Chondrocyte (in vitro differentiated cells): ENCODE results near the gene GAST. TPM values are rescaled to one million over a fixed set of nuclear protein-coding genes. Genes with fewer than 3 reads are reported as not detected.
"Not testable (repeated sequence)": the region's sequence is repeated elsewhere in the genome, so short reads cannot be mapped to it uniquely, and the experiment has no call there.

Source experiments
- DNase-seq: peaks from one replicate; pipeline ENCODE4 v3.0.0; 2021; ENCODE audit warnings: mixed read lengths, low spot score
- H3K27ac Mint-ChIP-seq: one replicate; pipeline ENCODE4 v1.8.0; 2021; ENCODE audit warnings: mild to moderate bottlenecking, moderate library complexity, mixed read lengths; ENCODE audit not compliant: unreplicated experiment
- H3K27me3 Mint-ChIP-seq: 2 replicates; pipeline ENCODE4 v1.8.0; 2021; ENCODE audit warnings: low read depth, mixed read lengths
- H3K36me3 Mint-ChIP-seq: 2 replicates; pipeline ENCODE4 v1.8.0; 2021; ENCODE audit warnings: low read depth, mixed read lengths
- H3K4me1 Mint-ChIP-seq: 2 replicates; pipeline ENCODE4 v1.8.0; 2021; ENCODE audit warnings: low read depth, mild to moderate bottlenecking, mixed read lengths
- H3K4me3 Mint-ChIP-seq: one replicate; pipeline ENCODE4 v1.8.0; 2021; ENCODE audit warnings: mild to moderate bottlenecking, moderate library complexity, mixed read lengths; ENCODE audit not compliant: unreplicated experiment
- H3K9me3 Mint-ChIP-seq: 2 replicates; pipeline ENCODE4 v1.8.0; 2021; ENCODE audit warnings: low read depth, mixed read lengths
- total RNA-seq: library from RNA; stranded (reverse); gene quantifications from 3 replicates; pipeline ENCODE4 v1.2.1, GENCODE V29; 2021
- TF ChIP-seq, protein P1 (sequence below): fragments of 200-600 bp; sonication (generic); IDR thresholded peaks from 2 replicates; pipeline ENCODE4 v1.5.0; 2021; ENCODE audit warnings: antibody characterized with exemption, mild to moderate bottlenecking, moderate library complexity

GAST gene
- total RNA-seq, 1 donor from 2014 or later: not detected

- H3K4me1 Mint-ChIP-seq: peaks cover 15% of the 10 kb centered on the region
- H3K27me3 Mint-ChIP-seq: peaks cover 2% of the 10 kb centered on the region
- H3K4me3 Mint-ChIP-seq: no peak overlapping the region
- no peaks in the 10 kb centered on the region for H3K9me3 Mint-ChIP-seq
- TF ChIP-seq, protein P1, sequence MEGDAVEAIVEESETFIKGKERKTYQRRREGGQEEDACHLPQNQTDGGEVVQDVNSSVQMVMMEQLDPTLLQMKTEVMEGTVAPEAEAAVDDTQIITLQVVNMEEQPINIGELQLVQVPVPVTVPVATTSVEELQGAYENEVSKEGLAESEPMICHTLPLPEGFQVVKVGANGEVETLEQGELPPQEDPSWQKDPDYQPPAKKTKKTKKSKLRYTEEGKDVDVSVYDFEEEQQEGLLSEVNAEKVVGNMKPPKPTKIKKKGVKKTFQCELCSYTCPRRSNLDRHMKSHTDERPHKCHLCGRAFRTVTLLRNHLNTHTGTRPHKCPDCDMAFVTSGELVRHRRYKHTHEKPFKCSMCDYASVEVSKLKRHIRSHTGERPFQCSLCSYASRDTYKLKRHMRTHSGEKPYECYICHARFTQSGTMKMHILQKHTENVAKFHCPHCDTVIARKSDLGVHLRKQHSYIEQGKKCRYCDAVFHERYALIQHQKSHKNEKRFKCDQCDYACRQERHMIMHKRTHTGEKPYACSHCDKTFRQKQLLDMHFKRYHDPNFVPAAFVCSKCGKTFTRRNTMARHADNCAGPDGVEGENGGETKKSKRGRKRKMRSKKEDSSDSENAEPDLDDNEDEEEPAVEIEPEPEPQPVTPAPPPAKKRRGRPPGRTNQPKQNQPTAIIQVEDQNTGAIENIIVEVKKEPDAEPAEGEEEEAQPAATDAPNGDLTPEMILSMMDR: peak; percentile 89
- DNase-seq: no peak
- H3K27ac Mint-ChIP-seq: peak overlapping the region; percentile 39
- peaks cover 16% of the 10 kb centered on the region for H3K36me3 Mint-ChIP-seq
These were observed 16.0 kb upstream of the GAST start for GRCh38 chr17:41695954-41696757.

- H3K36me3 Mint-ChIP-seq: peaks cover 6% of the 10 kb centered on the region
- TF ChIP-seq, protein P1: no peak
- H3K27me3 Mint-ChIP-seq: peaks cover 3% of the 10 kb centered on the region
- peaks cover 11% of the 10 kb centered on the region for H3K4me1 Mint-ChIP-seq
- H3K9me3 Mint-ChIP-seq: no peaks in the 10 kb centered on the region
- DNase-seq: no peak
- peak overlapping the region; percentile 12 for H3K27ac Mint-ChIP-seq
- no peak overlapping the region for H3K4me3 Mint-ChIP-seq
These were observed 14.8 kb upstream of the GAST start for GRCh38 chr17:41697122-41697962.

GRCh38 chr17:41700843-41701242 is 11.3 kb upstream of the GAST start:
- H3K4me3 Mint-ChIP-seq, H3K4me1 Mint-ChIP-seq, DNase-seq, H3K36me3 Mint-ChIP-seq, H3K9me3 Mint-ChIP-seq, H3K27ac Mint-ChIP-seq, H3K27me3 Mint-ChIP-seq: not testable (repeated sequence)

DNA sequence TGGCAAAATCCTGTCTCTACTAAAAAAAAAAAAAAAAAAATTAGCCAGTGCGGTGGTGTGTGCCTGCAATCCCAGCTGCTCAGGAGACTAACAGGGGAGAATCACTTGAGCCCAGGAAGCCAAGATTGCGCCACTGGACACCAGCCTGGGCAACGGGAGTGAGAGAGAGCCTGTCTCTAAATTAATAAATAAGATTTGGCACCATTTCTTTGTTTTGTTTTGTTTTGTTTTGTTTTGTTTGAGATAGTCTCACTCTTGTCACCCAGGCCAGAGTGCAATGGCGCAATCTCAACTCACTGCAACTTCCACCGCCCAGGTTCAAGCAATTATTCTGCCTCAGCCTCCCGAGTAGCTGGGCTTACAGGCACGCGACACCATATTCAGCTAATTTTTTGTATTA is 9.4 kb upstream of the GAST start:
- no peak overlapping the region for H3K27ac Mint-ChIP-seq
- no peak for DNase-seq
- H3K4me3 Mint-ChIP-seq: no peak overlapping the region
- H3K9me3 Mint-ChIP-seq: no peaks in the 10 kb centered on the region
- no peaks in the 10 kb centered on the region for H3K4me1 Mint-ChIP-seq
- no peaks in the 10 kb centered on the region for H3K36me3 Mint-ChIP-seq
- TF ChIP-seq, protein P1: no peak
- peaks cover 5% of the 10 kb centered on the region for H3K27me3 Mint-ChIP-seq

DNA sequence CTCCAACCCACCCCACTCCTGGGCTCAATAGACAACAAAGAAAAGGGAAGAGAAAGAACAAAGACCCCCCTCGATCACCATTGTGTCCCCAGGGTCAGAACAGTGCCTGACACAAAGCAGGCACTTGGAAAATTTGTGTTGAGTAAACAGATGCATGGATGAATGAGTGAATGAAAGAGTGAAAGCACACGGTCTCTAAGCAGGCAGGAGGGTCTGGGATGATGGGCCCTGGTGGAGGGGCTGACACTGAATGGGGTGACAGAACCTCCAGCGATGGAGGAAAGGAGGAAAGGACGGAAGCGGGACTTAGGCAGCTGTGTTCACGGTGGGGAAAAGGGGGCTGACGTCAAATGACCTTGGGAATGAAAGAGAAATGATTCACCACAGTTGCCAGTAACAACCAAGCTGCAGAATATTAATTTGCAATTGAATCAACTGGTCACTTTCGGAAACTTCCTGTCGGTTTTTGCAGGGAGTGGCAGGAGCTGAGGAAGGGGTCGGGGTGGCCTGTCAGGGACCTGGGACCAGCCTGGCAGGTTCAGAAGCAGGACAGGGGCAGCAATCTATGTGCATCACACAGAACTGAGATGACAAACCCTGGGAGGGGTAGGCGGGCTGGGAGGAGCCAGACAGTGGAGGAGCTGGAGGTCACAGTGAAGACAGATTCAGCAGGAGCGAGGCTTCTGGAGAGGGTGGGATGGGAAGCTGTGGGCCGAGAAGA is 6.7 kb upstream of the GAST start:
- DNase-seq: no peak
- peaks cover 3% of the 10 kb centered on the region for H3K9me3 Mint-ChIP-seq
- TF ChIP-seq, protein P1: no peak
- H3K4me1 Mint-ChIP-seq: peaks cover under 1% of the 10 kb centered on the region
- no peak overlapping the region for H3K4me3 Mint-ChIP-seq
- H3K36me3 Mint-ChIP-seq: no peaks in the 10 kb centered on the region
- peaks cover 5% of the 10 kb centered on the region for H3K27me3 Mint-ChIP-seq
- H3K27ac Mint-ChIP-seq: no peak overlapping the region
